ENCODE data around the gene CYTH1.

The CYTH1 gene

GRCh38 chr17:78693346-78694083 is 88.6 kb downstream of the CYTH1 start:
- no peak for DNase-seq (ENCODE audit: low read depth in 2 of 2)

DNA sequence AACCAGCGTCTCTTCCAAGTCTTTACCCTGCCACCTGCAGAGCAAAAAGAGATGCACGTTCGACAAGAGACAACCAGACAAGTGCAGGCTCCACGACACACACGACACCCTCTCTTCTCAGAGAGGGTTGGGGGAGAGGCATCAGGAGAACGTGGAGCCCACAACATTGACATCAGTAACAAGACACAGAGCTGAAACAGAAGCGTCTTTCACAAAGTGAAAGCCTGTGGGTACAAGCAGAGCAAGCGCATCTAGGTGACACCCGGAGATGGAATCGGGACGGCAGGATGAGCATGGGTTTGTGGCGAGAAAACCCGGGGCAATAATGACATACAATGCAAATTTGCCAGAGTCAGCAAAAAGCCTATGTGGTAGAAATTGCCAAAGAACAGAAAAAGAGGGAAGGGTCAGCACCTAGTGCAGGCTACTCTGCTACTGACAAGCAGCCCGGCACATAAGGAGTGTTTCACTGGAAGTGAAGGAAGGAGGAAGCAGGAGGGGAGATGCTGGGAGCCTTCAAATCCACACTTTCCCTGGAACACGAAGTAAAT is 89.5 kb downstream of the CYTH1 start:
- DNase-seq (ENCODE audit: low read depth in 2 of 2) = no peak

GRCh38 chr17:78689029-78689428 is 93.0 kb downstream of the CYTH1 start:
- DNase-seq (ENCODE audit: low read depth in 2 of 2) = no peak

DNA sequence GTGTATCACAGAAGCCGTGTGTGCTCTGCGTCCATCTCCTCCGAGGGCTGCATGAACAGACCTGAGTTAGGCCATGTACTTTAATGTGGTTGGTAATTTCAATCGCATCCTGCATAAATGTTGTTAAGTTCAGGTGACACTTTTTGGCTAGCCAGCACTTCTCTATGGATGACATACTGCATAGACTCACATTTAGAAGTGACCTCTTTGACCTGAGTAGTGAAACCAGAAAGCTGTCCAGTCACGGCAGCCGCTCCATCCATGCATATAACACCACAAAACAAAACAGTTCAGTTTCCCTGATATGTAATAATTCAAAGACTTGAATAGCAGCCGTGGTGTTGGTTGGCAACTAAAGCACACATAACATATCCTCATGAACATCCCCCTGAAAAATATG is 94.1 kb downstream of the CYTH1 start:
- no peak for DNase-seq (ENCODE audit: low read depth in 2 of 2)

GRCh38 chr17:78687125-78687524 is 94.9 kb downstream of the CYTH1 start:
- no peak for DNase-seq (ENCODE audit: low read depth in 2 of 2)

DNA sequence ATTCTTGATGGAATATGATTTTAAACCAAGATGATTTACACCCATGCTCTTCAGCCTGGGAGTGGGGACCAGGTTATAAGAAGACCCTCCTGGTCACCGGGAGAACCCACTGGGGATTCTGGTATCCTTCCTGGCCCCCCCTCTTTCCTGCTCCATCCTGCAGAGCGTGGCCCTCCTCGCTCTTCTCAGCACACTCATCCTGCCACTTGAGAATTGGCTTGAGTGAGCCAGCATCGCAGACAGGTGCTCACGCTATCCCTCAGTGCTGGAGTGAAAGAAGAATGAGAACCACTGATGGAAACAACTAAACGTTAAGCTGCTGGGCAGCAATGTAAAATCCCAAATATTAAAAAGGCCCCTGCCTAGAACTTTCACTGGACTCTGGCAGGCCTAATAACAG is 98.0 kb downstream of the CYTH1 start:
- DNase-seq (ENCODE audit: low read depth in 2 of 2) = no peak

DNA sequence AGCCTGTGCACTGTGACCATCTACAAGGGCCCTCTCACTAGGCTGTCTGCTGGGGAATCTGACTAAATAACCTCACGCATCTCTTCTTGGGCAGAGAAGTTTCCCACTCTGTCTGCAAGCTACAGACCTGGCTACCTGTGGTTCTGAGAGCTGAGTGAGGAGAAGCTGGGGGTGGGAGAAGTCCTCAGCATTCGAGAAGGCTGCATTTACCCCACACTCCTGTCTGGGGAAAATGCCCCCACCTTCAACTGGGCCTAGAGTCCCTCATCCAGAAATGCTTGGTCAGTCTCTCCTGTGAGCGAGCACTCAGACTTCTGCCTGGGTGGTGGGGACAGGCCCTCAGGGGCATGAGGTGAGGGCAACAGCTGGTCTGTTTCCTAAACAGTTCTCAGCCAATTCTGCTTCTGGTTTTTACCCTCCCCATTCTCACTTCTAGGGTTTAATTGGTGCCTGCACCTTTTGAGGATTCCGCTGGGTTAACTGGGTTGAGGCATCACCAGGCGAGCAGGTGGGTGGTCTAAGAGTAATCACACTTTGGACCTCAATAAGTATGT is 98.6 kb downstream of the CYTH1 start:
- DNase-seq (ENCODE audit: low read depth in 2 of 2) = no peak

- DNase-seq (ENCODE audit: low read depth in 2 of 2) = no peak
Measured at GRCh38 chr17:78682363-78682762, 99.7 kb downstream of the CYTH1 start.

- no peak for DNase-seq (ENCODE audit: low read depth in 2 of 2)
Measured at GRCh38 chr17:78680436-78680835, 101.6 kb downstream of the CYTH1 start.

DNA sequence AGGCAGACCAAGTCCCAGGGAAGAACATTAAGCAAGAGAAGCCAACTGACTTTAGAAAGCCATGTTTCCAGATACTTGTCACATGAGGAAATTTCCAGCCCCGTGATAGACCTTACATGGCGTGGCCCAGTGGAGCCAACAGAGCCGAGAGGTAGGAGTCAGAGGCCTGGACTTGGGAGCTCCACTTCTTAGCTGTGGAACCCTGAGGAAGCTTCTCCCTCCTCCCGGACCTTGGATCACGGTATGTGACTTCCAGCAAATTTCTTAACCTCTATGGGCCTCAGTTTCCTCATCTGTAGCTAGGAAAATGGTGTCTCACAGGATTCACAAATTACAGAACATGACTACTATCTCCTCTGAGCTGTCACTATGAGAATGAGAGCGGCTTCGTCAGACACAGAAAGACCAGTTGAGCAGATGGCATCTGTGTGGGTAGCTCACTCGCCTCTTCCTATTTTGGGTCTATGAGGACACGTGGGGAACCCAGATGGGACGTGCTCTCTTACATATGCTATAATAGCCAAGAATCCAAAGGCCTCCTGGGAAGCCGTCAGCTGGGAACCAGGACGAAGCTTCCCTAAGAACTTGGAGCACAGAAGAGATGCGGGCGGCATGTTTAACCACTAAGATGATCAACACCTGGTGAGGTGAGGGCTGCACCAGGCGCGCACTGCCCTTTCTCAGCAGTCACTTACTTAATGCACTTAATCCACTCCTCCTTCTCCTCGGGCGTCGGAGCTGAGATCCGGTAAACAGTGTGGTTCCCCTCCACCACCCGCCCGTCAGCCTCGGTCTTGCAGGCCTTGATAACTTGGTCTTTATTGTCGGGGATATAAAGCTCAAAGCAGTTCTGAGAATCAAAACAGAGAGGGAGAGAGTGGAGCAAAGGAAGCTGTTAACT is 102.3 kb downstream of the CYTH1 start:
- DNase-seq (ENCODE audit: low read depth in 2 of 2) = no peak

DNA sequence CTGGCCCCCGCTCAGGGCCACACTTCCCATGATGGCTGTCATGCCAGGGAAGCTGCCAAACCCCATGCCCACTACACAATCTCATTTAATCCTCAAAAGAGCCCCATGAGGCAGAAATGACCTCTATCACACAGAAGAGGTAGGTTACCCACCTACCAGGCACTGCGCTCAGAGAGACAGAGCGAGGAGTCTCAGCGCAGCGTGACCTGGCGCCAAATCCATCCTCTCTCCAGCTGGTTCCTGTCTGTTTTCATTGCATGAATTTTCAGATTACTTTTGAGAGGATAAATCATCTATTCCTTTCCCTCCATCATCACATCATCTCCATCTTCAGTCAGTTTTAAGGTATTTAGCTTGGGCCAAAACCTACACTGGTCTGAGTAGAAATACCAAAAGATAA is 103.4 kb downstream of the CYTH1 start:
- DNase-seq (ENCODE audit: low read depth in 2 of 2) = no peak

DNA sequence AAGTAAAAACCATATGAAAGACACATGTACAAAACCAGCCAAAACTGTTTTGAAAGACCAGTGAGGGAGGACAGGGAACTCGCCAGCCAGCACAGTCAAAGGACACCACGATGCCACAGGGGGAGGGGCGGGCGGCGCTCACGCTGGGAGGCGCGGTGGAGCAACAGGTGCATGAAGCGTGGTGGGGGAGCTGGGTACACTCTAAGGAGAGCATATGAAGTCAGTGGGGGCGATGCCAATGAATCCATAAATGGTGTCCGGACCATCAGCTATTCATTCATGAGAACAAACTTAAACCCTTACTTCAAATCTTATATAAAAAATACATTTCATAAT is 103.9 kb downstream of the CYTH1 start:
- DNase-seq (ENCODE audit: low read depth in 2 of 2) = no peak

- DNase-seq (ENCODE audit: low read depth in 2 of 2) = no peak
Measured at GRCh38 chr17:78677303-78678221, 104.5 kb downstream of the CYTH1 start.

- DNase-seq (ENCODE audit: low read depth in 2 of 2) = no peak
Measured at GRCh38 chr17:78676412-78677302, 105.4 kb downstream of the CYTH1 start.

DNA sequence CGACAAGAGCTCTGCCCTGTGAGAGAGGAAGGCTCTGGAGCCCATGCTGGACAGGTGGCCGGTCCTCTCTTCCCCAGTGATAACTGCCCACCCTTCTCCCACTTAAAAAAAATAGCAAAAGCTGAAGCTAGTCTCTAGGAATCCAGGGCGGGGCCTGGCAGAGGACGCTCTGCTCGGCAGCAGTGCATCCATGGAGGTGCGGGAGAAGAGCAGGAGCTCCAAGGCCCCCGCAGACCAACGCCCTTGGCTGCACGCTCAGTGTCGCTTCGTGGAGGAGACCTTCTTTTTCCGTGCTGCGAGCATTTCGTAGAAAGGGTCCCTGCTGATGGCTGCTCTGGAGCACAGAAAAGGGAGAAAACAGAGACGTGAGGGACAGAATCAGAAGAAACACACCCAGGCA is 106.2 kb downstream of the CYTH1 start:
- DNase-seq (ENCODE audit: low read depth in 2 of 2) = no peak

DNA sequence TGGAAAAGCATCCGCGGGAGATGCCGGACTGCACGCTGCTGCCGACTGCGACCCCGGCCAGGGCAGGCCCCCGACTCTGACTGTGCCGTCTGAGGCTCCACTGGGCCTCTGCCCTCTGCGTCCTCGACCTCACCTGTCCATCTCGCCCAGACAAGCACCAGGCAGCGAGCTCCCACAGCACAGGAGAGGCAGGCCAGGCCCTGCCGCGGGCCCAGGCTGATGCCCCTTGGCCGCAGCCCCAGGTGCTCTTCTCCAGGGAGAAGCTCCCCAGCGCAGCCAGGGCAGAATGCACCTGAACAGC is 106.8 kb downstream of the CYTH1 start:
- no peak for DNase-seq (ENCODE audit: low read depth in 2 of 2)

DNA sequence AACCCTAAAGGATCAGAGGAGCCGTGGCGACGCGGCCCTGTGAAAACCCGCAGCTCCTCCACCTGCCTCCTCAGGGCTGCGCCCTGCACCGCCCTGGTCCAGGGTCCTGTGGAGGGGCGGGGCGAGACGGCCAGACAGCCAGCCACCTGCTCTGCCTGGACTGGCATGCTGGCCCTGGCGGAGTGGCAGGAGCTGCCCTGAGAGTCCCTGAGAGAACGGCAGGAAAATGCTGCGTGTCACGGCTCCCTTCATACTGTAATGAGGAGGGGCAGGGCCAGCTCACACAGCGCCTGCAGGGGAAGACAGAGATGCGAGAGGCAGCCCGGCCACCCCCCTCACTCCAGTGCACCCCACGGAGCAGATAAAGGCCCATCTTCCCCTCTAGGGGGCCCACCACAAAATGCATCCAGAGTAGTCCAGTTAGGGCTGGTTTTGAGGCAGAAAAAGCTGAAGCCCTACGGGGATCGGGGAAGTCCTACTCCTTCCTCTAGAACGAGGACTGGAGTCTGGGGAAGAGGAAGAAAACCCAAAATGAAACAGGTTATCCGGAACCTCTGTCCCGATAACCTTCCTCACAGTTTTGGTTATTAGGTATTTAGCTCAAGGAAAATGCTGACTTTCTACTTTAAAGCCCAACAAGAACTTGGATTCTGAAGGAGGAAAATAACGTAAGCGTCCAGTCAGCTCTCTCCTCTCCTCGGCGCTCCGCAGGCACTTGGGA is 107.3 kb downstream of the CYTH1 start:
- no peak for DNase-seq (ENCODE audit: low read depth in 2 of 2)

DNA sequence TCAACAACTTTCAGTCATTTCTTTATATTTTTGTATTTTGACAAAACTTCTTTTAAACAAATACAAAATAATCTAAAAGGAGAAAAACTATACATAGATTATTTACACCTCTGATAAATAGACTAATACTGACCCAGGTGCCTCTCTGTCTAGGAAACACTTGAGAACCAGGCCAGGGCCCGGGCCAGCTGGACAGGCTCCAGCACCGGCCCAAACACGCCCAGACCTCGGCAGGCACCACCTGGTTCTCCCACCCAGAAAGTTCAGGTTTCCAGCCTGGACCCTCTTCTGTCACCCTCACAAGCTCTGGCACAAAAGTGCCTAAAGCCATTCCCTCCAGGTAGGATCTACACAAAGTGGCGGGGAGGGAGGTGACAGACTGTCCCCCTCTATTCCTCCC is 107.9 kb downstream of the CYTH1 start:
- no peak for DNase-seq (ENCODE audit: low read depth in 2 of 2)

GRCh38 chr17:78673395-78673794 is 108.7 kb downstream of the CYTH1 start:
- no peak for DNase-seq (ENCODE audit: low read depth in 2 of 2)

DNA sequence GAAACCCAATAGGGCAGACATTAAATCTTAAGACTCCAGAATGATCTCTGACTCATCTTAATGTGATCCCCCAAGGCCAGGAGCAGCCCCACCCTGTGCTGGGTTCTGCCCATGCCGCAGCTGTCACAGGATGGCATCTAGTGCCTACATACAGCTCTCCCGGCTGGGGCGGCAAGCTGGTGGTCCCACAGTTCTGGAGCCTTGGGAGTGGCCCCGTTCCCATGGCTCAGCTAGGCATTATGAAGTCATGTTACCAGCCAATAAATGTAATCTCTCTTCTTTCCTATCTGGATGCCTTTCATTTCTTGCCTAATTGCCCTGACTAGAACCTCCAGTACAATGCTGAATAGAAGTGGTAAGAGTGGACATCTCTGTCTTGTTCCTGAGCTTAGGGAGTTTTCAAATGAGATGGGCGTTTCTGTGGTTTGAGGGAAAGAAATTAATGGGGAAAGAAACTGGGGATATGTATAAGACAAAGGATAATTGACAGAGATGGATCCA is 109.2 kb downstream of the CYTH1 start:
- no peak for DNase-seq (ENCODE audit: low read depth in 2 of 2)

All from stimulated activated CD4-positive, alpha-beta T cell treated with anti-CD3 and anti-CD28 coated beads, Interleukin-4, amount 100 ng/mL, for 48 hours (primary cell).